Epidermal melanocyte (primary cell): ENCODE data around the gene FAM200C.

ENCODE experiments used
- DNase-seq: peaks from one replicate; pipeline ENCODE4 v3.0.0; 2011; ENCODE audit warnings: low spot score; ENCODE audit not compliant: insufficient read length

Gene FAM200C

GRCh38 chr5:160419458-160420330 is 19.8 kb upstream of the FAM200C start:
- no peak for DNase-seq

GRCh38 chr5:160418561-160419457 is 19.0 kb upstream of the FAM200C start, which contains the start of gene SLU7:
Gene SLU7, minus strand, starts transcription at chr5:160419081. Its CDS starts 3,787 bp downstream, at chr5:160415294.
- peak; percentile 86 for DNase-seq

GRCh38 chr5:160398806-160399205 is 1.0 kb downstream of the FAM200C start:
- DNase-seq = no peak

GRCh38 chr5:160397492-160397891 is 2.4 kb downstream of the FAM200C start:
- DNase-seq = no peak

- no peak for DNase-seq
Observed at GRCh38 chr5:160395111-160395510, 4.7 kb downstream of the FAM200C start.

GRCh38 chr5:160390787-160391696 is 8.8 kb downstream of the FAM200C start:
- no peak for DNase-seq

- DNase-seq = no peak
Observed at GRCh38 chr5:160387445-160387844, 12.4 kb downstream of the FAM200C start.

- no peak for DNase-seq
Observed at GRCh38 chr5:160385496-160385895, 14.4 kb downstream of the FAM200C start.

GRCh38 chr5:160384681-160385080 is 15.2 kb downstream of the FAM200C start:
- DNase-seq = no peak

GRCh38 chr5:160382346-160382745 is 17.5 kb downstream of the FAM200C start:
- DNase-seq = no peak

GRCh38 chr5:160380041-160380440 is 19.8 kb downstream of the FAM200C start:
- DNase-seq = no peak

GRCh38 chr5:160379511-160379910 is 20.3 kb downstream of the FAM200C start:
- no peak for DNase-seq

GRCh38 chr5:160378330-160378729 is 21.5 kb downstream of the FAM200C start:
- no peak for DNase-seq

GRCh38 chr5:160377651-160378050 is 22.2 kb downstream of the FAM200C start:
- DNase-seq = no peak

- no peak for DNase-seq
Observed at GRCh38 chr5:160376416-160376815, 23.4 kb downstream of the FAM200C start.

GRCh38 chr5:160375701-160376100 is 24.2 kb downstream of the FAM200C start:
- DNase-seq = no peak

GRCh38 chr5:160375166-160375565 is 24.7 kb downstream of the FAM200C start:
- DNase-seq = no peak

- DNase-seq = no peak
Observed at GRCh38 chr5:160371294-160371693, 28.6 kb downstream of the FAM200C start.

- DNase-seq = no peak
Observed at GRCh38 chr5:160370713-160371034, 29.2 kb downstream of the FAM200C start.

GRCh38 chr5:160369990-160370712 is 29.7 kb downstream of the FAM200C start, which contains the start of gene C1QTNF2:
Gene C1QTNF2, minus strand, starts transcription at chr5:160370626. Its CDS starts 15,615 bp downstream, at chr5:160355011.
- peak; percentile 67 for DNase-seq
